CD8-positive, alpha-beta memory T cell (primary cell): ENCODE results near the gene CBX7. TPM values are rescaled to one million over a fixed set of nuclear protein-coding genes. Genes with fewer than 3 reads are reported as not detected.

Source experiments
- CTCF ChIA-PET: fragments of 350-600 bp; sonication (Branson Sonifier 250); formaldehyde crosslinking; loops from one replicate; lab custom pipeline; 2021; ENCODE audit warnings: antibody characterized with exemption; lab: Charles Lee
- POLR2A ChIA-PET: fragments of 350-600 bp; sonication (Branson Sonifier 250); formaldehyde crosslinking; loops from one replicate; lab custom pipeline; 2021; ENCODE audit warnings: antibody characterized with exemption; lab: Charles Lee
- DNase-seq, 5 donors: peaks; one replicate each; pipeline versions ENCODE4 v3.0.0 to v3.0.0-alpha.2; 2020 to 2022; ENCODE audit warnings: mixed read lengths in 1 of 5
- H3K27ac ChIP-seq: one replicate; pipeline ENCODE4 v1.7.0; 2013; ENCODE audit warnings: low read depth, mild to moderate bottlenecking, low read length, moderate library complexity
- H3K27me3 ChIP-seq: 2 replicates; pipeline ENCODE4 v1.7.0; 2013; ENCODE audit warnings: low read length, mild to moderate bottlenecking; ENCODE audit not compliant: insufficient read depth, poor library complexity, severe bottlenecking
- H3K36me3 ChIP-seq: 2 replicates; pipeline ENCODE4 v1.7.0; 2013; ENCODE audit warnings: mild to moderate bottlenecking, low read length, moderate library complexity; ENCODE audit not compliant: insufficient read depth
- H3K4me1 ChIP-seq: 2 replicates; pipeline ENCODE4 v1.7.0; 2013; ENCODE audit warnings: mild to moderate bottlenecking, low read length, moderate library complexity; ENCODE audit not compliant: insufficient read depth
- H3K4me3 ChIP-seq: 2 replicates; pipeline ENCODE4 v1.7.0; 2013; ENCODE audit warnings: mild to moderate bottlenecking, low read length
- H3K9me3 ChIP-seq: 2 replicates; pipeline ENCODE4 v1.7.0; 2013; ENCODE audit warnings: mild to moderate bottlenecking, low read length
- H3K27ac Mint-ChIP-seq, 8 donors: one replicate each; pipeline ENCODE4 v1.8.0; 2020 to 2021; ENCODE audit warnings: mixed read lengths in 8 of 8, mild to moderate bottlenecking in 6 of 8, inconsistent platforms in 3 of 8, moderate library complexity in 3 of 8
- H3K27me3 Mint-ChIP-seq, 2 donors: one replicate each; pipeline ENCODE4 v1.8.0; 2020 to 2021; ENCODE audit warnings: mixed read lengths in 2 of 2, mild to moderate bottlenecking in 1 of 2, moderate library complexity in 1 of 2
- H3K36me3 Mint-ChIP-seq, 3 donors: one replicate each; pipeline ENCODE4 v1.8.0; 2020 to 2021; ENCODE audit warnings: mixed read lengths in 3 of 3, inconsistent platforms in 1 of 3, mild to moderate bottlenecking in 1 of 3
- H3K4me1 Mint-ChIP-seq, 3 donors: one replicate each; pipeline ENCODE4 v1.8.0; 2020 to 2021; ENCODE audit warnings: mixed read lengths in 3 of 3, inconsistent platforms in 1 of 3, mild to moderate bottlenecking in 1 of 3
- H3K4me3 Mint-ChIP-seq, 7 donors: one replicate each; pipeline ENCODE4 v1.8.0; 2020 to 2021; ENCODE audit warnings: mixed read lengths in 7 of 7, mild to moderate bottlenecking in 6 of 7, moderate library complexity in 4 of 7, inconsistent platforms in 2 of 7
- H3K9me3 Mint-ChIP-seq, 5 donors: one replicate each; pipeline ENCODE4 v1.8.0; 2020 to 2022; ENCODE audit warnings: mixed read lengths in 5 of 5, mild to moderate bottlenecking in 3 of 5, moderate library complexity in 2 of 5, inconsistent platforms in 1 of 5
- polyA plus RNA-seq: library from polyadenylated mRNA; unstranded; fragments of 300-500 nt; fragmentation: Illumina TruSeq; gene quantifications from one replicate; pipeline ENCODE4 v1.2.3, GENCODE V29; 2021
- total RNA-seq, 2 experiments: library from RNA; stranded (reverse); gene quantifications; one replicate each; pipeline ENCODE4 v1.2.3, GENCODE V29; 2021

CBX7 gene
- total and polyA plus RNA-seq, 3 experiments from 2014 or later: 26.1 to 29.7 (median 26.4) TPM

DNA sequence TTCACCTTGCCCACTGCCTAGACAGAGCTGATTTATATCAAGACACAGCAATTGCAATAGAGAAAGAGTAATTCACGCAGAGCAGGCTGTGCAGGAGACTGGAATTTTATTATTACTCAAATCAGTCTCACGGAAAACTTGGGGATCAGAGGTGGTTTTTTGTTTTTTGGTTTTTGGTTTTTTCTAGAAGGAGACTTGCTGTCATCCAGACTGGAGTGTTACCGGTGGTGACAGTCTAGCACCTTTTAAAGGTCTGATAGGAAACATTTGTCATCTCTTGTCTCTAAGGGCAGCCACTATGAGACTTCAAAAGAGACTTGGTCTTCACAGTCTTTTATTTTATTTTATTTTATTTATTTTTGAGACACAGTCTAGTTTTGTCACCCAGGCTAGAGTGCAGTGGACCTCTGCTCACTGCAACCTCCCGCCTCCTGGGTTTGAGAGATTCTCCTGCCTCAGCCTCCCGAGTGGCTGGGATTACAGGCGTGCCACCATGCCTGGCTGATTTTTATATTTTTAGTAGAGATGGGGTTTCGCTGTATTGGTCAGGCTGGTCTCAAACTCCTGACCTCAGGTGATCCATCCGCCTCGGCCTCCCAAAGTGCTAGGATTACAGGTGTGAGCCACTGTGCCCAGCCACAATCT is 36.4 kb downstream of the CBX7 start:
- H3K4me3 Mint-ChIP-seq: peak overlapping the region; percentile 49 to 80 (median 74)
- Histone ChIP-seq H3K36me3 (no peaks in the 10 kb centered on the region), H3K4me1 (peaks cover 22% of the 10 kb centered on the region), H3K4me3 (no peak overlapping the region), H3K27ac (peak overlapping the region; percentile 70), H3K9me3 (no peaks in the 10 kb centered on the region), H3K27me3 (no peaks in the 10 kb centered on the region)
- CTCF ChIA-PET: interaction anchor here (0.7 to 2.5 kb wide), 4 partner anchors 17 to 146 kb away, joined by 3 to 8 read pairs (median 4); no protein-coding TSS in a partner anchor
- peaks cover 37 to 52% (median 46%) of the 10 kb centered on the region in 3 donors for H3K4me1 Mint-ChIP-seq
- H3K27me3 Mint-ChIP-seq: no peaks in the 10 kb centered on the region
- H3K27ac Mint-ChIP-seq: peak overlapping the region; percentile 90 to 98 (median 93)
- no peaks in the 10 kb centered on the region for H3K9me3 Mint-ChIP-seq
- peak in 2 of 5 donors; percentile 66 to 71 for DNase-seq
- POLR2A ChIA-PET: interaction anchor here (0.8 to 1.0 kb wide), 2 partner anchors 17 to 23 kb away, joined by 3 read pairs; no protein-coding TSS in a partner anchor
- H3K36me3 Mint-ChIP-seq: no peaks in the 10 kb centered on the region

DNA sequence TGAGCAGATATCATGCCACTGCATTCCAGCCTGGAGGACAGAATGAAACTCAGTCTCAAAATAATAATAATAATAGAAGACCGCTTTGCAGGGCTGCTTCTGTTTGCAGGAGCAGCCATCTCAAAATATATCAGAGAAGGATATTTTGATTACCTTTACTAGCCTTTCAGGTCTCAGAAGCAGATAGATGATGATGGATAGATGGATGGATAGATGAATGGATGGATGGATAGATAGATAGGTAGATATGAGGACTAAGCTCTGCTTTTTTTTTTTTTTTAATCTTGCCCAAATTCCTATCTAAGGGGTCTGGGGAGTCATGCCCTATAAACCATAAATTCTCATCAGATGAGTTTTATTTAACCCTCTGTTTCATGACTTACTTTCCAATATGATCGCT is 36.9 kb downstream of the CBX7 start:
- no peak overlapping the region for H3K4me3 ChIP-seq
- H3K27ac ChIP-seq: no peak overlapping the region
- H3K4me1 Mint-ChIP-seq: peaks cover 37 to 46% (median 43%) of the 10 kb centered on the region in 3 donors
- ChIA-PET POLR2A (interaction anchor here (0.6 to 1.0 kb wide), 3 partner anchors 17 to 105 kb away, joined by 3 read pairs; no protein-coding TSS in a partner anchor), CTCF (interaction anchor here (0.7 to 2.5 kb wide), 4 partner anchors 17 to 146 kb away, joined by 3 to 8 read pairs (median 4); no protein-coding TSS in a partner anchor)
- no peaks in the 10 kb centered on the region for H3K36me3 Mint-ChIP-seq
- H3K9me3 ChIP-seq: no peaks in the 10 kb centered on the region
- H3K27me3 ChIP-seq: no peaks in the 10 kb centered on the region
- peak overlapping the region in 4 of 7 donors; percentile 10 to 52 (median 34) for H3K4me3 Mint-ChIP-seq
- H3K36me3 ChIP-seq: no peaks in the 10 kb centered on the region
- no peaks in the 10 kb centered on the region for H3K9me3 Mint-ChIP-seq
- peak overlapping the region; percentile 64 to 97 (median 90) for H3K27ac Mint-ChIP-seq
- no peaks in the 10 kb centered on the region for H3K27me3 Mint-ChIP-seq
- H3K4me1 ChIP-seq: peaks cover 22% of the 10 kb centered on the region
- DNase-seq: no peak

DNA sequence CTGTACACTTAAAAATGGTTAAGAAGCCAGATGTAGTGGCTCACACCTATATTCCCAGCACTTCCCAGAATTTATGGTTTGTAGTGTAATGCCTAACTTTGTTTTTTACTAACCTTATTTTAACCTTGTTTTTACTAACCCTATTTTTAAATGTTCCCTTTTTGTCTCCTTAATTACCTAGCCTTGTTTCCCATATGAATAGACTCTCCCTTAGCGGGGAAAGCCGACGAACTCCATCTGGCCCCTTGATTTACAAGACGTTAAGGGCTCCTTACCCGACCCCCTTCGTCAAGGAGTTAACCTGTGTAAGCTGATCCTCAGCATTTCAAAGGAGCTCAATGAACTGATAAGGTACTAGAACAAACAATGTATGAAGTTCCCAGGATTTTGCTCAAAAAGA is 38.4 kb downstream of the CBX7 start:
- H3K36me3 Mint-ChIP-seq: no peaks in the 10 kb centered on the region
- Histone ChIP-seq H3K27ac (no peak overlapping the region), H3K27me3 (no peaks in the 10 kb centered on the region), H3K36me3 (no peaks in the 10 kb centered on the region), H3K4me3 (no peak overlapping the region), H3K9me3 (no peaks in the 10 kb centered on the region), H3K4me1 (peaks cover 22% of the 10 kb centered on the region)
- H3K27me3 Mint-ChIP-seq: no peaks in the 10 kb centered on the region
- CTCF ChIA-PET: interaction anchor here (0.8 to 2.5 kb wide), 6 partner anchors 20 to 129 kb away, joined by 3 to 8 read pairs (median 4); no protein-coding TSS in a partner anchor
- no peak overlapping the region for H3K4me3 Mint-ChIP-seq
- DNase-seq: no peak
- H3K4me1 Mint-ChIP-seq: peaks cover 37 to 42% (median 40%) of the 10 kb centered on the region in 3 donors
- peak overlapping the region in 6 of 8 donors; percentile 1 to 93 (median 64) for H3K27ac Mint-ChIP-seq
- POLR2A ChIA-PET: interaction anchor here (0.6 to 1.0 kb wide), 3 partner anchors 17 to 70 kb away, joined by 3 to 5 read pairs (median 4); partner anchors contain the start of gene APOBEC3H
- H3K9me3 Mint-ChIP-seq: no peaks in the 10 kb centered on the region

DNA sequence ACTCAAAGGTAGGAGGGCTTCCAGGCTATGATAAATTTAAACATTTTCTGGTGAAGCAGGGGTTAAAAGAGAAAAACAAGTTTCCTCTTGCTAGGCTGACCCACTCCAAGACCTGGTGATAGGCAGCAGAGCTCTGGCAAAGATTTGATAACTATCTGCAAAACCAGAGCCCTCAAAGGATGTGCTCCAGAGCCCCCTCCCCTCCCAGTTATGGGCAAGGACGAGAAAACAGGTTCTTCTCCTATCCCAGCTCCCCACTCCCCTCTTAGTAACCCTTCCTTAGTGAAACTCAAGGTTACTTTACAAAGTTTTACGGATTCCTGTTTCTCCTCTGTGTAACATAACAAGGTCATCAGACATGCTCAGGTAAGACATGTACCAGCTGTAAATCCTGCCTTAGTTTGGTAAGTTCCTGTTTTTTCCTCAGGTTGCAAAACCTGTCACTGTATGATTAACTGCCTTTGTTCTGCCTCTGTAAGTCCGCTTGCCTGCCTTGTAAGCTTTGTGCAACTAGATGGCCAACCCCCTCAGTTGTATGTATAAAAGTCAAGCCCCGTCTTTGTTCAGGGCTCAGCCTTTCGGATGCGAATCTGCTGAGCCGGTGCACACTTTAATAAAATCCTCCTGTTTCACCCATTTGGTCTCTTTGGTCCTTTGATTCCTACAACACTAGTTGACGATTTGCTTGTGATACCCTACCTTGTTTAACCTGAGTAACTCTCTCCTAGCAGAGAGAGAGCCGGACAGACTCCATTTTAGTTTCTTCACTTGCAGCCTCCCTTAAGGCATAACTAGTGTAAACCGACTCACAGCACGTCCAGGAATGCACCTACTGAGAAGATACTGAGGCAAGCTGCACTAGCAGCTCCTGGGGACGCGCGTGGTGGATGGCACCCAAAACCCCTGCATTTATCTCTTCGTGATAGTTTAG is 41.6 kb downstream of the CBX7 start:
- Histone ChIP-seq H3K27ac (no peak overlapping the region), H3K27me3 (no peaks in the 10 kb centered on the region), H3K9me3 (no peaks in the 10 kb centered on the region), H3K4me1 (no peaks in the 10 kb centered on the region), H3K4me3 (no peak overlapping the region), H3K36me3 (no peaks in the 10 kb centered on the region)
- Mint-ChIP-seq H3K4me3 (no peak overlapping the region), H3K27me3 (no peaks in the 10 kb centered on the region), H3K36me3 (no peaks in the 10 kb centered on the region), H3K4me1 (peaks cover 10 to 11% (median 10%) of the 10 kb centered on the region in 3 donors), H3K27ac (peak overlapping the region in 6 of 8 donors; percentile 2 to 96 (median 62)), H3K9me3 (no peaks in the 10 kb centered on the region)
- ChIA-PET POLR2A (no interaction called here), CTCF (interaction anchor here (0.9 to 1.4 kb wide), 3 partner anchors 15 to 241 kb away, joined by 3 to 5 read pairs (median 4); no protein-coding TSS in a partner anchor)
- no peak for DNase-seq

DNA sequence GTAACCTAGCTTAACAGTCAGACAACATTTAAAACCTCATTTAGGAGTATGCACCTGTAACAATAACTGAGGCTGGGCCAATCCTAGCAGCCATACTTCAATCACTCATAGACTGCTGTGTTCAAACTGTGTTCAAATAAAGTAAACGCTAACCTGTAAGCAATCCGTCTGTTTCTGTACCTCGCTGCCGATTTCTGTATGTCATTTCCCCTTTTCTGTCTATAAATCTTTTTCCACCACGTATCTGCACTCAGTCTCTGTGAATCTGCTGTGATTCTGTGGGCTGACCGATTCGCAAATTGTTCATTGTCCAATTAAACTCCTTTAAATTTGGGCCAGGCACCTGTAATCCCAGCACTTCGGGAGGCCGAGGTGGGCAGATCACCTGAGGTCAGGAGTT is 43.1 kb downstream of the CBX7 start:
- no peak overlapping the region for H3K4me3 Mint-ChIP-seq

DNA sequence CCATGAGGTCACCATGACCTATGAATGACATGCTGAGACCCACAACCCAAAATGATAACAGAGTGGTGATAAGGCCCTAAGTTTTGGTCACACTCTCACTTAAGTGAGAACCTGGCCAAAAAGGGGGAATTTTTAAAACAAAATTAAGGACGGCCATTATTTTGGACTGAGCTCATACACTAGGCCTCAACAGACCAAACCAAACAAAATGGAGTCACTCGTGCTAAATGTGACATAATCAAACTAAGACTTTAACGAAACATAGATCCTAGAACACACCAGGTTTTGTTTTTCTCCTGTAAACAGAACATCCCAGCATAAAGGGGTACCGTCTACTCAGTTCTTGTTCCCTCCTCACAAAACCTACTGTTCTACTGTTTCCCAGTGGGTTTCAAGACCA is 44.0 kb downstream of the CBX7 start:
- Mint-ChIP-seq H3K27ac (peak overlapping the region in 3 of 8 donors; percentile 8 to 54 (median 38)), H3K27me3 (no peaks in the 10 kb centered on the region), H3K4me3 (no peak overlapping the region), H3K9me3 (no peaks in the 10 kb centered on the region), H3K4me1 (peaks cover 0 to 2% (median 1%) of the 10 kb centered on the region in 3 donors), H3K36me3 (no peaks in the 10 kb centered on the region)
- no peak overlapping the region for H3K27ac ChIP-seq
- H3K27me3 ChIP-seq: no peaks in the 10 kb centered on the region
- no peak for DNase-seq
- H3K4me3 ChIP-seq: no peak overlapping the region
- ChIA-PET CTCF (interaction anchor here (1.0 to 1.3 kb wide), 2 partner anchors 9 kb away, joined by 3 to 4 read pairs; no protein-coding TSS in a partner anchor), POLR2A (interaction anchor here (1.1 kb wide), 1 partner anchor 11 kb away, joined by 3 read pairs; no protein-coding TSS in a partner anchor)
- H3K36me3 ChIP-seq: no peaks in the 10 kb centered on the region
- no peaks in the 10 kb centered on the region for H3K4me1 ChIP-seq
- no peaks in the 10 kb centered on the region for H3K9me3 ChIP-seq

More for the DNA sequence above, 43.1 kb downstream of the CBX7 start:
- POLR2A ChIA-PET: no interaction called here
- CTCF ChIA-PET: interaction anchor here (1.3 kb wide), 1 partner anchor 10 kb away, joined by 3 read pairs; no protein-coding TSS in a partner anchor
- Histone ChIP-seq H3K27me3 (no peaks in the 10 kb centered on the region), H3K9me3 (no peaks in the 10 kb centered on the region), H3K27ac (no peak overlapping the region), H3K4me3 (no peak overlapping the region), H3K36me3 (no peaks in the 10 kb centered on the region), H3K4me1 (no peaks in the 10 kb centered on the region)
- Mint-ChIP-seq H3K27ac (peak overlapping the region in 1 of 8 donors; percentile 51), H3K36me3 (no peaks in the 10 kb centered on the region), H3K9me3 (no peaks in the 10 kb centered on the region), H3K4me1 (peaks cover 0 to 2% (median 0%) of the 10 kb centered on the region in 3 donors), H3K27me3 (no peaks in the 10 kb centered on the region)
- no peak for DNase-seq

DNA sequence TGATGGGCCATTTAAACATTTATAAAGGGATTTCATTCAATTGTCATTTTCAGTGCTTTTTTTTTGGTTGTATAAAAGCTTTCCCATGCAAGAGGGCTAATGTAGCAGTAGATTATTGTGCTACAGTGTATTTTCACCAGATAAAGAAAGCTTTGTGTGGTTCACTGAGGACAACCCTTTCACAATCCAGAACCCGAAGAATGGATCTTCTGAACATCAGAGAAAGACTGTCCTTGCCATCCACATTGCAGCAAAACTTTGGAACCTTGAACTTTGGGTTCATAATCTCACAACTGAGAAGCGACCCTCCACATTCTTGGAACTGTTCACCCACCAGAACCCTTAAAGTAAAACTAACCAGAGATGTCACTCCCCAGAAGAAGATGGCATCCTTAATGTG is 46.2 kb downstream of the CBX7 start:
- H3K27ac Mint-ChIP-seq: no peak overlapping the region
- no peaks in the 10 kb centered on the region for H3K9me3 ChIP-seq
- H3K9me3 Mint-ChIP-seq: no peaks in the 10 kb centered on the region
- H3K4me1 Mint-ChIP-seq: peaks cover 0 to 6% (median 4%) of the 10 kb centered on the region in 3 donors
- POLR2A ChIA-PET: no interaction called here
- no peak overlapping the region for H3K27ac ChIP-seq
- no peak overlapping the region for H3K4me3 ChIP-seq
- H3K36me3 Mint-ChIP-seq: no peaks in the 10 kb centered on the region
- CTCF ChIA-PET: no interaction called here
- H3K27me3 ChIP-seq: no peaks in the 10 kb centered on the region
- no peaks in the 10 kb centered on the region for H3K36me3 ChIP-seq
- DNase-seq: no peak
- no peak overlapping the region for H3K4me3 Mint-ChIP-seq
- no peaks in the 10 kb centered on the region for H3K27me3 Mint-ChIP-seq
- H3K4me1 ChIP-seq: no peaks in the 10 kb centered on the region
